ENCODE measurements around the gene ZC3H7A.

DNA sequence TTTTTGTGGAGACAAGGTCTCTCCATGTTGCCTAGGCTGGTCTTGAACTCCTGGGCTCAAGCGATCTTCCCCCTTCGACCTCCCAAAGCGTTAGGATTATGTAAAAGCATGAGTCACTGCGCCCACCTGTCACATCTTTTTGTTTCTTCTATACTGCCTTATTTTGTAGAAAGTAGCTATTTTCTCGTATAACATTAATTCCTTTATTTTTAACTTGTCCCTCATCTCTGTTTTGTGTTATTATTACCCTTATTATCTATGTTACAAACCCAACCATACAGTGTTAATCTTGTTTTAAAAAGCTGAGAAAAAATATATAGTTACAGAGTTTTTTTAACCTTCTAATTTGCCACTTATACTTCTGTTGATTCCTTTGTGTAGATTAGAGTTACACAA lies 53.0 kb downstream of the ZC3H7A start:
- TF ChIP-seq CTCF (IDR thresholded peaks at IDR 0.05; ENCODE audit: low read length) (no peak), EZH2 (optimal IDR thresholded peaks at IDR 0.05; ENCODE audit: low read depth, low read length) (no peak)
